Heart left ventricle (tissue), 16 donors: ENCODE results near the gene PROSER3. TPM values are rescaled to one million over a fixed set of nuclear protein-coding genes. Genes with fewer than 3 reads are reported as not detected.

Experiments used
- ATAC-seq, 4 donors: fragments of 200-7000 bp; cut with Tn5 transposase; one replicate each; pipeline ENCODE4 v1.9.1; 2020 to 2022; ENCODE audit warnings: moderate library complexity in 4 of 4, mild to moderate bottlenecking in 3 of 4, moderate number of reproducible peaks in 1 of 4
- DNase-seq, 5 donors: peaks; one replicate each; pipeline ENCODE4 v3.0.0-alpha.2; 2020
- H3K27ac ChIP-seq, 12 donors: fragments of 200-600 bp; sonication (generic) in 4 of 12; one replicate each; pipeline versions ENCODE4 v1.5.0 to v1.8.0; 2016 to 2022; ENCODE audit warnings: mild to moderate bottlenecking in 2 of 12
- H3K27me3 ChIP-seq, 9 donors: fragments of 200-600 bp; sonication (generic) in 2 of 9; one replicate each; pipeline versions ENCODE4 v1.5.1 to v1.8.0; 2016 to 2022; ENCODE audit warnings: mild to moderate bottlenecking in 3 of 9
- H3K36me3 ChIP-seq, 9 donors: fragments of 200-600 bp; sonication (generic) in 2 of 9; one replicate each; pipeline versions ENCODE4 v1.5.0 to v1.8.0; 2018 to 2022; ENCODE audit warnings: mild to moderate bottlenecking in 2 of 9
- H3K4me1 ChIP-seq, 12 donors: fragments of 200-600 bp; sonication (generic) in 4 of 12; one replicate each; pipeline versions ENCODE4 v1.5.0 to v1.8.0; 2016 to 2022; ENCODE audit warnings: mild to moderate bottlenecking in 3 of 12
- H3K4me3 ChIP-seq, 12 donors: fragments of 200-600 bp; sonication (generic) in 4 of 12; one replicate each; pipeline versions ENCODE4 v1.5.0 to v1.8.0; 2017 to 2022; ENCODE audit warnings: mild to moderate bottlenecking in 9 of 12, moderate library complexity in 4 of 12
- H3K9me3 ChIP-seq, 12 donors: fragments of 200-600 bp; sonication (generic) in 4 of 12; one replicate each; pipeline versions ENCODE4 v1.5.0 to v1.8.0; 2016 to 2022; ENCODE audit warnings: mild to moderate bottlenecking in 1 of 12
- POLR2A ChIP-seq, 2 donors: fragments of 450-650 bp; IDR thresholded peaks; one replicate each; pipeline ENCODE4 v1.6.1; 2017; ENCODE audit warnings: antibody characterized with exemption in 2 of 2, mild to moderate bottlenecking in 2 of 2, moderate library complexity in 2 of 2
- WGBS, 4 donors: extraction: QIAGEN DNeasy Blood & Tissue Kit in 2 of 4; methylation state at CpG; one replicate each; pipeline versions ENCODE4 v1.1.5 to v1.1.7; 2013 to 2018; 5-methylcytosine and 5-hydroxymethylcytosine counted together
- intact Hi-C, 10 donors: fragments of 100-400 bp; cut with DNase I; formaldehyde crosslinking; loops; one replicate each; pipeline versions ENCODE4 v1.11.1 to v1.14.2; 2022
- polyA plus RNA-seq, 2 donors: library from polyadenylated mRNA; stranded (reverse); fragments of 200-250 nt; gene quantifications; one replicate each; pipeline ENCODE4 v1.2.3, GENCODE V29; 2013
- total RNA-seq, 9 donors: library from RNA; depleted of rRNA in 2 of 9; stranded (reverse); fragments of >200 nt in 2 of 9; fragmentation: NEBNext Ultra II Directional in 3 of 9; extraction: Animal tissue kit (Norgen Biotek cat#: 25700) in 3 of 9; gene quantifications; one replicate each; pipeline versions ENCODE4 v1.1.0 to v1.2.4, GENCODE V29; 2016 to 2023
- TF ChIP-seq, protein P1 (sequence below), 12 donors: fragments of 200-600 bp; sonication (generic) in 4 of 12; IDR thresholded peaks; one replicate each; pipeline versions ENCODE4 v1.5.0 to v1.8.0; 2018 to 2022; ENCODE audit warnings: antibody characterized with exemption in 12 of 12, mild to moderate bottlenecking in 5 of 12
- donor health status: ischemic (EF 13 %, LVEDD 7.1; RV severe dilation, severe dysfunction).
- donor health status: healthy with polysubstance abuse.
- donor health status: DM: no; HTN: yes; CAD: no.
- donor health status: DM: no; HTN: no; CAD: no.
- donor health status: ischemic (EF 25% LVEDD 6.9; RV normal size, moderate dysfunction).
- donor health status: ischemic (EF 25% LVEDD 5.7; RV mildly dilated, moderate dysfunction).
- donor health status: healthy.
- donor health status: DM: yes; HTN: yes; CAD: no.
- donor health status: ischemic (EF 35%, LVEDD 5.7; RV mildly dilated, moderate dysfunction).
- donor health status: nonischemic (EF 11% LVEDD 7.7; RV severe dilation, severe dysfunction).
- donor health status: DM: yes; HTN: yes; CAD: no.
- donor health status: PGD.
- donor health status: ischemic (EF 29% LVEDD 5.4; RV normal size, mild dysfunction).
- donor health status: nonischemic (EF 23%, LVEDD 6.1; RV moderate dilation, normal function).

PROSER3 gene
- total and polyA plus RNA-seq, 11 donors, result 1.9 to 19.7 (median 9.7) TPM

DNA sequence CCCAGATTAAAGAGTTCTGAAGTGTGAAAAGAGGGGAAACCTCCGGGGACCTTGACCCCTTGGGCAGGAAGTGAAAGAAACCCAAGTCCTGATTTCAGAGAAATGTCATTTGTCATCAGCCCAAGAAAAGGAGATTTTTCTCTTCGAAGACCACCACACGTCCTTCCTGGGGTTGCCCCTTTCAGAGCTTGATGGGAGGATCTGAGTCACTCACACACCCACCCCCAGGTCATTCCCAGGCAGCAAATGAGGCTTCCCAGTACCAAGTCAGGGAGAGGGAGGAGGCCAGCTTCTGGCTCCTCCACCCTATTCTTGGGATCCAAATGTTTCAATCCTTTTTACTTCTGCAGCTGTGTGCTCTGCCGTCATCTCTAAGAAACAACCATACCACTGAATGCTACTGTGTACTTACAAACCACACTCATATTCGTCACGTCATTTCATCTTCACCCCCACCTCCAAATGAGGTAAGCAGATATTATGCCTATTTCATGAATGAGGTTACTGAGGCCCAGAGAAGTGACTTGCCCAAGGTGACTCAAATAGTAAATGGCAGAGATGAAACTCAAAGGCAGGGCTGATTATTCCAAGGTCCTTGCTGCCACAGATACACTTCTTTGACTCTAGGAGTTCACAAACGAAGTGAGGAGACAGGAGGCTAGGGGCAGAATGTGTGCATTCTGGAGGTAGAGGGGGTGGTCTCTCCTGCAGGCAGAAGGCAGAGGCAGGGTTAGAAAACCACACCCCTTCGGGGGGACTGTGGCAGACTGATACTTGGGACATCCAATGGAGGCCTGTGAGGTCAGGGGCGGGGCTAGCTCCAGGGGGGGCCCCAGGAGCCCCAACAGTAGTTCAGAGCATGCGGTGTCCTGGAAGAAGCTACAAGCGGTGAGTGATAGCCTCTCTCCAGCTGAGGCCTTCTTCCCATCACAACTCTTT lies 45.1 kb upstream of the PROSER3 start:
- H3K27ac ChIP-seq, result no peak overlapping the region
- no peaks in the 10 kb centered on the region for H3K36me3 ChIP-seq
- H3K4me3 ChIP-seq, result peak overlapping the region in 1 of 12 donors; percentile 20
- WGBS, 4 donors, result 66 to 84% (median 75%) methylated on average over 11 of the region's 11 CpGs
- H3K9me3 ChIP-seq, result no peaks in the 10 kb centered on the region
- no peak for TF ChIP-seq POLR2A (IDR thresholded peaks at IDR 0.05)
- TF ChIP-seq, protein P1, sequence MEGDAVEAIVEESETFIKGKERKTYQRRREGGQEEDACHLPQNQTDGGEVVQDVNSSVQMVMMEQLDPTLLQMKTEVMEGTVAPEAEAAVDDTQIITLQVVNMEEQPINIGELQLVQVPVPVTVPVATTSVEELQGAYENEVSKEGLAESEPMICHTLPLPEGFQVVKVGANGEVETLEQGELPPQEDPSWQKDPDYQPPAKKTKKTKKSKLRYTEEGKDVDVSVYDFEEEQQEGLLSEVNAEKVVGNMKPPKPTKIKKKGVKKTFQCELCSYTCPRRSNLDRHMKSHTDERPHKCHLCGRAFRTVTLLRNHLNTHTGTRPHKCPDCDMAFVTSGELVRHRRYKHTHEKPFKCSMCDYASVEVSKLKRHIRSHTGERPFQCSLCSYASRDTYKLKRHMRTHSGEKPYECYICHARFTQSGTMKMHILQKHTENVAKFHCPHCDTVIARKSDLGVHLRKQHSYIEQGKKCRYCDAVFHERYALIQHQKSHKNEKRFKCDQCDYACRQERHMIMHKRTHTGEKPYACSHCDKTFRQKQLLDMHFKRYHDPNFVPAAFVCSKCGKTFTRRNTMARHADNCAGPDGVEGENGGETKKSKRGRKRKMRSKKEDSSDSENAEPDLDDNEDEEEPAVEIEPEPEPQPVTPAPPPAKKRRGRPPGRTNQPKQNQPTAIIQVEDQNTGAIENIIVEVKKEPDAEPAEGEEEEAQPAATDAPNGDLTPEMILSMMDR (IDR thresholded peaks at IDR 0.05), result no peak
- H3K4me1 ChIP-seq, result peaks cover 0 to 16% (median 11%) of the 10 kb centered on the region in 12 donors
- DNase-seq (no peak), ATAC-seq (no peak)
- intact Hi-C loops, result loop anchor here in 4 of 10 donors (10.0 kb wide), 4 partner anchors 168 to 448 kb away; partner anchors contain the start of genes LRFN3 (in 2 of the 4), FFAR3 (in 1 of the 4), TMEM147 (in 1 of the 4) and USF2 (in 1 of the 4)
- no peaks in the 10 kb centered on the region for H3K27me3 ChIP-seq

DNA sequence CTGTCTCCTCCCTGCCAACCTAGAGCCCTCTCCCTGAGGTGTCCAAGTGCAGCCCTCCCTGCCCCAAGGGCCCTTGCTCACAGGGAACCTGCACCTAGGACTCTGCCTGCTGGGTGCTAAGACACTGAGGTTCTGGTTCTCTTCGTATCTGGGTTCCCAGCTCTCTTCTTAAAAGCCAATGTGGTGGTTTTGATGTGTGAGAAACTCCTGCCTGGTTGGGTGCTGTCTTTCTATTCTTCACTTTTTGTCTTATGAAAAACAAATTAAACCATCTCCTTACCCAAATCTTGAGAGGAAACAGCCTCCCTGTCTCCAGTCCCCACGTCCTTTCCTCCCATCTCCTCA lies 44.5 kb upstream of the PROSER3 start:
- no peak for ATAC-seq
- no peak for DNase-seq
- Histone ChIP-seq H3K4me1 (peaks cover 0 to 17% (median 11%) of the 10 kb centered on the region in 12 donors), H3K36me3 (no peaks in the 10 kb centered on the region), H3K9me3 (no peaks in the 10 kb centered on the region), H3K27me3 (no peaks in the 10 kb centered on the region), H3K4me3 (peak overlapping the region in 1 of 12 donors; percentile 20), H3K27ac (no peak overlapping the region)
- TF ChIP-seq POLR2A (IDR thresholded peaks at IDR 0.05), result no peak
- TF ChIP-seq, protein P1 (IDR thresholded peaks at IDR 0.05), result no peak
- intact Hi-C loops, result loop anchor here in 4 of 10 donors (10.0 kb wide), 4 partner anchors 169 to 449 kb away; partner anchors contain the start of genes LRFN3 (in 2 of the 4), FFAR3 (in 1 of the 4), TMEM147 (in 1 of the 4) and USF2 (in 1 of the 4)
- WGBS, 4 donors, result 69 to 80% (median 78%) methylated on average over 2 of the region's 2 CpGs

DNA sequence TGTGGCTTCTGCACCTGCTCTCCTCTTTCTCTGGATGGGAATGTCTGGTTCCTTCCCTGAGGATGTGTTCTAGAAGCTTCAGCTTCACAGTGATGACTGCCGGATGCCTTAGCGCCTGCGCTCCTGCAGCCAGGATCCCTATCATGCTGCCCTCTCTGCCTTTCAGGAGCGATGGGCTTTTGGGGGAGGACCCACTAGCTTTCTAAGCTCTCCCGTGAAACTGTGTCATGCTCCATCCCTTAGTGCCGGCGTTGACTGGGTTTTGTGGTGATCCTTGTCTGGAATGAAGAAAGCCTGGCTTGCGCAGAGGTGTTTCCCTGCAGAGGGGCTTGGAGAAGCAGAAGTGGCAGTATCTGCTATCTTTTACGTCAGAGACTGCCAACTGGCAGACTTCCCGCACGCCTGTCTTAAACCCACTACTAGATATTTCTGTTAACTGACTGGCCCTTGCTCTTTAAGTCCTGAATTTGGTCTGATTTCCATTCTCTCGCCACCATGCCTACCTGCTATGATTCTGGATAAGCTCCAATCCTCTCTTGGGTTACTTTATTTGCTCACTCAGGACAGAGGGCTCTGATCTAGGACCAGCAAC lies 44.0 kb upstream of the PROSER3 start:
- H3K36me3 ChIP-seq, result no peaks in the 10 kb centered on the region
- intact Hi-C loops, result loop anchor here in 4 of 10 donors (10.0 kb wide), 4 partner anchors 169 to 449 kb away; partner anchors contain the start of genes LRFN3 (in 2 of the 4), FFAR3 (in 1 of the 4), TMEM147 (in 1 of the 4) and USF2 (in 1 of the 4)
- H3K4me3 ChIP-seq, result peak overlapping the region in 1 of 12 donors; percentile 20
- TF ChIP-seq, protein P1 (IDR thresholded peaks at IDR 0.05), result no peak
- TF ChIP-seq POLR2A (IDR thresholded peaks at IDR 0.05), result no peak
- no peaks in the 10 kb centered on the region for H3K27me3 ChIP-seq
- no peak for ATAC-seq
- no peak overlapping the region for H3K27ac ChIP-seq
- H3K9me3 ChIP-seq, result no peaks in the 10 kb centered on the region
- WGBS, 4 donors, result 78 to 88% (median 79%) methylated on average over 12 of the region's 12 CpGs
- no peak for DNase-seq
- H3K4me1 ChIP-seq, result peaks cover 1 to 22% (median 15%) of the 10 kb centered on the region in 12 donors
